ENCODE measurements around the gene DMD.

DMD gene

DNA sequence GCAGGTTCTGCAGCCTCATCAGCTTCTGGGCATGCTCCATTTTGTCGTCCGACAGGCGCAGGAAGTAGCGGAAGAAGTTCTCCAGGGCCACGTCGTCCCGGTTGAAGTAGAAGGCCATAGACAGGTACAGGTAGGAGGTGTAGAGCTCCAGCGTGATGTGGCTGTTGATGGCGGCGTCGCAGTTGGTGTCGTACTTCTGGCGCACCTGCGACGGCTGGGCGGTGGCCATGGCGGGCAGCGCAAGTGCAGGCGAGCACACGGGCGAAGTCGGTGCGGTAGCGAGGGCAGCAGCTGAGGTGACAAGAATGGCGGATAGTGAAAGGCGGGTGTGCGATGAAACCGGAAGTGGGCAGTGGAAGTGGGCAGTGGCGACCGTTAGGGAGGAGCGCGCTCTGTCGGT lies 2139.6 kb downstream of the DMD start, which contains the start of gene FTHL17:
Gene FTHL17, minus strand, starts transcription at position 317 of the 400 bp plus-strand sequence. Its CDS starts 88 bp downstream, at position 229.
- H3K4me2 ChIP-seq (ENCODE audit: low read depth, low read length, poor library complexity, severe bottlenecking), result no peak within 1 kb of the TSS
- no peak within 1 kb of the TSS for H3K4me3 ChIP-seq (ENCODE audit: low read length, poor library complexity, severe bottlenecking)
- H3F3A ChIP-seq (ENCODE audit: low read depth), result no peaks in the 10 kb centered on the region
- H3K36me3 ChIP-seq (ENCODE audit: insufficient read depth, low read length), result no peaks in the 10 kb centered on the region
- H2AFZ ChIP-seq (ENCODE audit: low read length), result no peak within 1 kb of the TSS
- no peak for TF ChIP-seq EZH2phosphoT487 (IDR thresholded peaks at IDR 0.05; ENCODE audit: borderline replicate concordance)
- no peak for TF ChIP-seq CTCF (conservative IDR thresholded peaks at IDR 0.05; ENCODE audit: low read length)
- no peaks in the 10 kb centered on the region for H3K9me3 ChIP-seq (ENCODE audit: insufficient read depth, low read depth, low read length)
- H3K9ac ChIP-seq (ENCODE audit: low read depth, low read length, poor library complexity, severe bottlenecking), result no peak within 1 kb of the TSS
- no peaks in the 10 kb centered on the region for H4K20me1 ChIP-seq (ENCODE audit: insufficient read depth, low read length, poor library complexity, severe bottlenecking)
- H3K79me2 ChIP-seq (ENCODE audit: insufficient read depth, low read length), result no peaks in the 10 kb centered on the region
- no peaks in the 10 kb centered on the region for H3K9me2 ChIP-seq (replicated peaks; ENCODE audit: low read depth, low read length)
- peaks cover 3% of the 10 kb centered on the region for H3K4me1 ChIP-seq (ENCODE audit: insufficient read depth, low read length, poor library complexity, severe bottlenecking)
- H3K27me3 ChIP-seq (ENCODE audit: insufficient read depth, low read length, poor library complexity, severe bottlenecking), result no peaks in the 10 kb centered on the region

DNA sequence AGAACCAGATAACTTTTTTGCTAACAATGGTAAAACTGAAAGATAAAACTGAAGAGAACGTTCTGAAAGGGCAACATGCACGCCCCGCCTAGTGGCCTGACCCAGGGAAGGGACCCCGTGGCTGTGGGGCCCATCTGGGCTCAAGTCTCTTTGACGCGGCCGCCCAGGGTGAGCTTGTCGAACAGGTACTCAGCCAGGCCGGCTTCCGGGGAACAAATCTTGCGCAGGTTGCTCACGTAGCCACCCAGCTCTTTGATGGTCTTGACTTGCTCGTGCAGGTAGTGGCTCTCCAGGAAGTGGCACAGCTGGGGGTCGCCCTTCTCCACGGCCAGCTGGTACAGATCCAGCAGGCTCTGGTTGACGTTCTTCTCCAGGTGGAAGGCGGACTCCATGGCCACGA lies 2140.1 kb downstream of the DMD start:
- H3F3A ChIP-seq (ENCODE audit: low read depth), result no peaks in the 10 kb centered on the region
- no peaks in the 10 kb centered on the region for H3K27me3 ChIP-seq (ENCODE audit: insufficient read depth, low read length, poor library complexity, severe bottlenecking)
- TF ChIP-seq CTCF (conservative IDR thresholded peaks at IDR 0.05; ENCODE audit: low read length) (no peak), EZH2phosphoT487 (IDR thresholded peaks at IDR 0.05; ENCODE audit: borderline replicate concordance) (no peak)
- H2AFZ ChIP-seq (ENCODE audit: low read length), result no peak overlapping the region
- no peaks in the 10 kb centered on the region for H3K9me3 ChIP-seq (ENCODE audit: insufficient read depth, low read depth, low read length)
- no peak overlapping the region for H3K9ac ChIP-seq (ENCODE audit: low read depth, low read length, poor library complexity, severe bottlenecking)
- no peak overlapping the region for H3K4me3 ChIP-seq (ENCODE audit: low read length, poor library complexity, severe bottlenecking)
- H3K79me2 ChIP-seq (ENCODE audit: insufficient read depth, low read length), result no peaks in the 10 kb centered on the region
- H3K4me1 ChIP-seq (ENCODE audit: insufficient read depth, low read length, poor library complexity, severe bottlenecking), result peaks cover 3% of the 10 kb centered on the region
- no peak overlapping the region for H3K4me2 ChIP-seq (ENCODE audit: low read depth, low read length, poor library complexity, severe bottlenecking)
- no peaks in the 10 kb centered on the region for H4K20me1 ChIP-seq (ENCODE audit: insufficient read depth, low read length, poor library complexity, severe bottlenecking)
- H3K9me2 ChIP-seq (replicated peaks; ENCODE audit: low read depth, low read length), result no peaks in the 10 kb centered on the region
- H3K36me3 ChIP-seq (ENCODE audit: insufficient read depth, low read length), result no peaks in the 10 kb centered on the region

GRCh38 chrX:31070057-31070468 lies 2141.3 kb downstream of the DMD start:
- H2AFZ ChIP-seq (ENCODE audit: low read length), result no peak overlapping the region
- no peaks in the 10 kb centered on the region for H3K9me2 ChIP-seq (replicated peaks; ENCODE audit: low read depth, low read length)
- H3K4me2 ChIP-seq (ENCODE audit: low read depth, low read length, poor library complexity, severe bottlenecking), result no peak overlapping the region
- peaks cover 3% of the 10 kb centered on the region for H3K4me1 ChIP-seq (ENCODE audit: insufficient read depth, low read length, poor library complexity, severe bottlenecking)
- H3K9me3 ChIP-seq (ENCODE audit: insufficient read depth, low read depth, low read length), result no peaks in the 10 kb centered on the region
- no peak overlapping the region for H3K9ac ChIP-seq (ENCODE audit: low read depth, low read length, poor library complexity, severe bottlenecking)
- no peaks in the 10 kb centered on the region for H3K36me3 ChIP-seq (ENCODE audit: insufficient read depth, low read length)
- H3K4me3 ChIP-seq (ENCODE audit: low read length, poor library complexity, severe bottlenecking), result no peak overlapping the region
- no peaks in the 10 kb centered on the region for H3K79me2 ChIP-seq (ENCODE audit: insufficient read depth, low read length)
- no peaks in the 10 kb centered on the region for H4K20me1 ChIP-seq (ENCODE audit: insufficient read depth, low read length, poor library complexity, severe bottlenecking)
- no peaks in the 10 kb centered on the region for H3F3A ChIP-seq (ENCODE audit: low read depth)
- no peaks in the 10 kb centered on the region for H3K27me3 ChIP-seq (ENCODE audit: insufficient read depth, low read length, poor library complexity, severe bottlenecking)
- TF ChIP-seq CTCF (conservative IDR thresholded peaks at IDR 0.05; ENCODE audit: low read length) (no peak), EZH2phosphoT487 (IDR thresholded peaks at IDR 0.05; ENCODE audit: borderline replicate concordance) (no peak)
